Skeletal muscle satellite cell (primary cell): ENCODE results near the gene TTF2.

Source experiments
- H3K27me3 ChIP-seq: 2 replicates; pipeline ENCODE4 v1.7.0; 2013; ENCODE audit warnings: low read length; ENCODE audit not compliant: control insufficient read depth, insufficient read depth
- H3K36me3 ChIP-seq: 2 replicates; pipeline ENCODE4 v1.7.0; 2013; ENCODE audit warnings: mild to moderate bottlenecking, control low read depth, low read length; ENCODE audit not compliant: insufficient read depth
- H3K4me1 ChIP-seq: 2 replicates; pipeline ENCODE4 v1.7.0; 2013; ENCODE audit warnings: low read length; ENCODE audit not compliant: control insufficient read depth, insufficient read depth
- H3K4me2 ChIP-seq: 2 replicates; pipeline ENCODE4 v1.7.0; 2013; ENCODE audit warnings: mild to moderate bottlenecking, low read length
- H3K4me3 ChIP-seq: 2 replicates; pipeline ENCODE4 v1.7.0; 2013; ENCODE audit warnings: low read length
- H3K9ac ChIP-seq: 2 replicates; pipeline ENCODE4 v1.7.0; 2013; ENCODE audit warnings: mild to moderate bottlenecking, low read depth, low read length, moderate library complexity
- H3K9me3 ChIP-seq: replicated peaks from 2 replicates; pipeline ENCODE4 v1.7.0; 2013; ENCODE audit warnings: mild to moderate bottlenecking, control low read depth, low read length

TTF2 gene

GRCh38 chr1:117068580-117068979 is 8.5 kb downstream of the TTF2 start:
- Histone ChIP-seq H3K9ac (no peak overlapping the region), H3K9me3 (no peaks in the 10 kb centered on the region), H3K36me3 (peaks cover 2% of the 10 kb centered on the region), H3K4me2 (no peak overlapping the region), H3K4me3 (no peak overlapping the region), H3K4me1 (peaks cover 4% of the 10 kb centered on the region), H3K27me3 (no peaks in the 10 kb centered on the region)

- Histone ChIP-seq H3K4me1 (peaks cover 4% of the 10 kb centered on the region), H3K4me2 (no peak overlapping the region), H3K4me3 (no peak overlapping the region), H3K27me3 (no peaks in the 10 kb centered on the region), H3K9me3 (no peaks in the 10 kb centered on the region), H3K9ac (no peak overlapping the region), H3K36me3 (peaks cover 10% of the 10 kb centered on the region)
These were observed 9.2 kb downstream of the TTF2 start for GRCh38 chr1:117069220-117069844.

GRCh38 chr1:117070124-117070523 is 10.0 kb downstream of the TTF2 start:
- no peak overlapping the region for H3K9ac ChIP-seq
- no peak overlapping the region for H3K4me2 ChIP-seq
- no peaks in the 10 kb centered on the region for H3K9me3 ChIP-seq
- peaks cover 15% of the 10 kb centered on the region for H3K36me3 ChIP-seq
- H3K4me1 ChIP-seq = peaks cover 4% of the 10 kb centered on the region
- no peak overlapping the region for H3K4me3 ChIP-seq
- no peaks in the 10 kb centered on the region for H3K27me3 ChIP-seq

GRCh38 chr1:117076648-117077047 is 16.5 kb downstream of the TTF2 start:
- peaks cover 14% of the 10 kb centered on the region for H3K4me1 ChIP-seq
- H3K9me3 ChIP-seq = no peaks in the 10 kb centered on the region
- H3K4me3 ChIP-seq = no peak overlapping the region
- no peak overlapping the region for H3K4me2 ChIP-seq
- no peaks in the 10 kb centered on the region for H3K27me3 ChIP-seq
- no peak overlapping the region for H3K9ac ChIP-seq
- peaks cover 50% of the 10 kb centered on the region for H3K36me3 ChIP-seq

GRCh38 chr1:117077267-117077666 is 17.1 kb downstream of the TTF2 start:
- Histone ChIP-seq H3K36me3 (peaks cover 57% of the 10 kb centered on the region), H3K4me3 (no peak overlapping the region), H3K9ac (no peak overlapping the region), H3K9me3 (no peaks in the 10 kb centered on the region), H3K4me2 (no peak overlapping the region), H3K4me1 (peaks cover 14% of the 10 kb centered on the region), H3K27me3 (no peaks in the 10 kb centered on the region)

- Histone ChIP-seq H3K9me3 (no peaks in the 10 kb centered on the region), H3K36me3 (peaks cover 53% of the 10 kb centered on the region), H3K4me1 (peaks cover 14% of the 10 kb centered on the region), H3K4me3 (no peak overlapping the region), H3K9ac (no peak overlapping the region), H3K4me2 (no peak overlapping the region), H3K27me3 (no peaks in the 10 kb centered on the region)
These were observed 19.6 kb downstream of the TTF2 start for GRCh38 chr1:117079737-117080136.

GRCh38 chr1:117084231-117084630 is 24.1 kb downstream of the TTF2 start:
- no peak overlapping the region for H3K9ac ChIP-seq
- H3K27me3 ChIP-seq = no peaks in the 10 kb centered on the region
- H3K9me3 ChIP-seq = no peaks in the 10 kb centered on the region
- H3K4me3 ChIP-seq = no peak overlapping the region
- no peak overlapping the region for H3K4me2 ChIP-seq
- H3K4me1 ChIP-seq = no peaks in the 10 kb centered on the region
- H3K36me3 ChIP-seq = peaks cover 25% of the 10 kb centered on the region

- Histone ChIP-seq H3K9ac (no peak overlapping the region), H3K4me3 (no peak overlapping the region), H3K27me3 (no peaks in the 10 kb centered on the region), H3K4me1 (peaks cover 7% of the 10 kb centered on the region), H3K4me2 (no peak overlapping the region), H3K9me3 (no peaks in the 10 kb centered on the region), H3K36me3 (peaks cover 24% of the 10 kb centered on the region)
These were observed 27.6 kb downstream of the TTF2 start for GRCh38 chr1:117087686-117088085.

- H3K4me2 ChIP-seq = no peak overlapping the region
- H3K36me3 ChIP-seq = peaks cover 24% of the 10 kb centered on the region
- no peaks in the 10 kb centered on the region for H3K27me3 ChIP-seq
These were observed 29.9 kb downstream of the TTF2 start for GRCh38 chr1:117089996-117090395.

GRCh38 chr1:117092594-117092993 is 32.5 kb downstream of the TTF2 start:
- Histone ChIP-seq H3K4me3 (no peak overlapping the region), H3K27me3 (no peaks in the 10 kb centered on the region), H3K36me3 (peaks cover 29% of the 10 kb centered on the region), H3K9me3 (no peaks in the 10 kb centered on the region), H3K4me2 (peak overlapping the region; percentile 42), H3K9ac (peak overlapping the region; percentile 43), H3K4me1 (peaks cover 42% of the 10 kb centered on the region)

More at GRCh38 chr1:117089996-117090395, 29.9 kb downstream of the TTF2 start:
- no peak overlapping the region for H3K9ac ChIP-seq
- no peak overlapping the region for H3K4me3 ChIP-seq
- H3K4me1 ChIP-seq = peaks cover 28% of the 10 kb centered on the region
- H3K9me3 ChIP-seq = no peaks in the 10 kb centered on the region

- H3K4me3 ChIP-seq = peak overlapping the region; percentile 10
- peak overlapping the region; percentile 75 for H3K9ac ChIP-seq
- no peaks in the 10 kb centered on the region for H3K27me3 ChIP-seq
- H3K4me2 ChIP-seq = peak overlapping the region; percentile 63
- H3K9me3 ChIP-seq = no peaks in the 10 kb centered on the region
- peaks cover 30% of the 10 kb centered on the region for H3K36me3 ChIP-seq
- H3K4me1 ChIP-seq = peaks cover 43% of the 10 kb centered on the region
These were observed 33.0 kb downstream of the TTF2 start for GRCh38 chr1:117093091-117093534.
